ENCODE measurements around the gene GRM2.

The GRM2 gene

GRCh38 chr3:51673181-51673801, 33.6 kb upstream of the GRM2 start:
- no peak overlapping the region for H3K9ac ChIP-seq (ENCODE audit: low read length)
- no peaks in the 10 kb centered on the region for H3K36me3 ChIP-seq (ENCODE audit: control insufficient read depth, low read depth, low read length)
- H3K4me1 ChIP-seq (ENCODE audit: control insufficient read depth, low read depth, low read length): peaks cover 15% of the 10 kb centered on the region
- H3K9me3 ChIP-seq (ENCODE audit: control insufficient read depth, low read depth, low read length): no peaks in the 10 kb centered on the region
- peaks cover 16% of the 10 kb centered on the region for H3K27me3 ChIP-seq (ENCODE audit: control insufficient read depth, insufficient read depth, low read length)
- H3K4me3 ChIP-seq (ENCODE audit: low read length): no peak overlapping the region
- H3K27ac ChIP-seq (ENCODE audit: low read length): no peak overlapping the region

GRCh38 chr3:51673802-51674654, 32.8 kb upstream of the GRM2 start:
- Histone ChIP-seq H3K4me1 (ENCODE audit: control insufficient read depth, low read depth, low read length) (peaks cover 10% of the 10 kb centered on the region), H3K27ac (ENCODE audit: low read length) (no peak overlapping the region), H3K4me3 (ENCODE audit: low read length) (no peak overlapping the region), H3K27me3 (ENCODE audit: control insufficient read depth, insufficient read depth, low read length) (peaks cover 16% of the 10 kb centered on the region), H3K9ac (ENCODE audit: low read length) (no peak overlapping the region), H3K36me3 (ENCODE audit: control insufficient read depth, low read depth, low read length) (no peaks in the 10 kb centered on the region), H3K9me3 (ENCODE audit: control insufficient read depth, low read depth, low read length) (no peaks in the 10 kb centered on the region)

GRCh38 chr3:51675201-51675611, 31.7 kb upstream of the GRM2 start:
- peaks cover 12% of the 10 kb centered on the region for H3K27me3 ChIP-seq (ENCODE audit: control insufficient read depth, insufficient read depth, low read length)
- no peaks in the 10 kb centered on the region for H3K9me3 ChIP-seq (ENCODE audit: control insufficient read depth, low read depth, low read length)
- H3K9ac ChIP-seq (ENCODE audit: low read length): no peak overlapping the region
- H3K27ac ChIP-seq (ENCODE audit: low read length): no peak overlapping the region
- H3K4me1 ChIP-seq (ENCODE audit: control insufficient read depth, low read depth, low read length): peaks cover 8% of the 10 kb centered on the region
- no peaks in the 10 kb centered on the region for H3K36me3 ChIP-seq (ENCODE audit: control insufficient read depth, low read depth, low read length)
- no peak overlapping the region for H3K4me3 ChIP-seq (ENCODE audit: low read length)

DNA sequence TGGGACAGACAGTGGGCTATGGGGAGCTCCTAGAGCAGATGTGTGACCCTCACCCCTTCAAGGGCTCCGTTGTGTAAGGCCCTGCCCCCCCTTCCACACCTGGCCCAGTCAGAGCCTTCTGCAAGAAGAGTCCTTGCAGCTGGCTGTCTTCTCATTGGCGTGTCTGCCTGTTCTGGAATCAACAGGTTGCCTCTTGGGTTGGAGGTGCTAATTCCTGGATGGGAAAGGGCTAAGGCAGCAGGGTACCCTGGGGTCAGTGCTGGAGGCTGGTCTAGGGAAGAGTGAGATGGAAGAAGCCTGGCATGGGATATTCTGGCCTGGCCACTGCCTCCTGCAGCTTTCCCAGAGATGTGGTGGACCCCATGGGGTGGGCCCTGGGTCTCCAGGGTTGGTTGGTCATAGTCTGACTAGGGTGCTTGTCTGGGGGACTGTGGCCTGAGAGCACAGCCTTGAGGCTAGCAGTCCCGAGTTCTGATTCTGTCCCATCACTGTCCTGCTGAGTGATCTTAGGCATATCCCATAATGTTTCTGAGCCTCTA, 30.7 kb upstream of the GRM2 start:
- no peaks in the 10 kb centered on the region for H3K36me3 ChIP-seq (ENCODE audit: control insufficient read depth, low read depth, low read length)
- peaks cover 7% of the 10 kb centered on the region for H3K27me3 ChIP-seq (ENCODE audit: control insufficient read depth, insufficient read depth, low read length)
- H3K27ac ChIP-seq (ENCODE audit: low read length): no peak overlapping the region
- H3K4me3 ChIP-seq (ENCODE audit: low read length): no peak overlapping the region
- H3K9ac ChIP-seq (ENCODE audit: low read length): no peak overlapping the region
- no peaks in the 10 kb centered on the region for H3K9me3 ChIP-seq (ENCODE audit: control insufficient read depth, low read depth, low read length)
- peaks cover 8% of the 10 kb centered on the region for H3K4me1 ChIP-seq (ENCODE audit: control insufficient read depth, low read depth, low read length)

- no peaks in the 10 kb centered on the region for H3K36me3 ChIP-seq (ENCODE audit: control insufficient read depth, low read depth, low read length)
- no peaks in the 10 kb centered on the region for H3K9me3 ChIP-seq (ENCODE audit: control insufficient read depth, low read depth, low read length)
- no peak overlapping the region for H3K4me3 ChIP-seq (ENCODE audit: low read length)
- H3K4me1 ChIP-seq (ENCODE audit: control insufficient read depth, low read depth, low read length): peaks cover 8% of the 10 kb centered on the region
- no peak overlapping the region for H3K27ac ChIP-seq (ENCODE audit: low read length)
- peaks cover 6% of the 10 kb centered on the region for H3K27me3 ChIP-seq (ENCODE audit: control insufficient read depth, insufficient read depth, low read length)
- no peak overlapping the region for H3K9ac ChIP-seq (ENCODE audit: low read length)
Measured at GRCh38 chr3:51677358-51677757, 29.5 kb upstream of the GRM2 start.

GRCh38 chr3:51678186-51678585, 28.7 kb upstream of the GRM2 start:
- Histone ChIP-seq H3K9me3 (ENCODE audit: control insufficient read depth, low read depth, low read length) (no peaks in the 10 kb centered on the region), H3K27me3 (ENCODE audit: control insufficient read depth, insufficient read depth, low read length) (no peaks in the 10 kb centered on the region), H3K4me3 (ENCODE audit: low read length) (no peak overlapping the region), H3K4me1 (ENCODE audit: control insufficient read depth, low read depth, low read length) (peaks cover 5% of the 10 kb centered on the region), H3K27ac (ENCODE audit: low read length) (no peak overlapping the region), H3K36me3 (ENCODE audit: control insufficient read depth, low read depth, low read length) (no peaks in the 10 kb centered on the region), H3K9ac (ENCODE audit: low read length) (no peak overlapping the region)

- Histone ChIP-seq H3K9me3 (ENCODE audit: control insufficient read depth, low read depth, low read length) (no peaks in the 10 kb centered on the region), H3K27me3 (ENCODE audit: control insufficient read depth, insufficient read depth, low read length) (no peaks in the 10 kb centered on the region), H3K4me1 (ENCODE audit: control insufficient read depth, low read depth, low read length) (peaks cover 5% of the 10 kb centered on the region), H3K9ac (ENCODE audit: low read length) (no peak overlapping the region), H3K36me3 (ENCODE audit: control insufficient read depth, low read depth, low read length) (no peaks in the 10 kb centered on the region), H3K4me3 (ENCODE audit: low read length) (no peak overlapping the region), H3K27ac (ENCODE audit: low read length) (no peak overlapping the region)
Measured at GRCh38 chr3:51678641-51679040, 28.2 kb upstream of the GRM2 start.

GRCh38 chr3:51679318-51679717, 27.6 kb upstream of the GRM2 start:
- Histone ChIP-seq H3K9ac (ENCODE audit: low read length) (no peak overlapping the region), H3K4me1 (ENCODE audit: control insufficient read depth, low read depth, low read length) (peaks cover 5% of the 10 kb centered on the region), H3K27me3 (ENCODE audit: control insufficient read depth, insufficient read depth, low read length) (no peaks in the 10 kb centered on the region), H3K36me3 (ENCODE audit: control insufficient read depth, low read depth, low read length) (no peaks in the 10 kb centered on the region), H3K27ac (ENCODE audit: low read length) (no peak overlapping the region), H3K9me3 (ENCODE audit: control insufficient read depth, low read depth, low read length) (no peaks in the 10 kb centered on the region), H3K4me3 (ENCODE audit: low read length) (no peak overlapping the region)

DNA sequence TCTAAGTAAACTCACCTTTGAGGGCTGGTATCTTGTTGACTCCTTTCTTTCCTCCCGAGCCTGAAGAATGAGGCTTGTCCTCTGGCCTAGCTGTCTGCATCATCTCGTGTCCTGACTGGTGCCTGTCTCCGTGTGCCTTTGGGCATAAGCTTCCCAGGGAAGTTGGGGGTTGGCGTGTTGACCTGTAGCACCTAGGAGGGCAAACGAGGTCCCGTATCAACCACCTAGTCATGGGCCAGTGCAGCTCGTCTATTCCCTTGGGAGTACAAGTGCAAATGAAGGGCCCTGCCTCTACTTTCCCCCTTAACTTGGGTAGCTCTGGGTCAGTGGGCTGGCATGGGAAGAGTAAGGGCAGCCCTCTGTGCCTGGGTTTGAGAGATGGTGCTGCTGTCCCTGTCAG, 27.1 kb upstream of the GRM2 start:
- H3K27ac ChIP-seq (ENCODE audit: low read length): no peak overlapping the region
- no peak overlapping the region for H3K4me3 ChIP-seq (ENCODE audit: low read length)
- no peaks in the 10 kb centered on the region for H3K27me3 ChIP-seq (ENCODE audit: control insufficient read depth, insufficient read depth, low read length)
- no peak overlapping the region for H3K9ac ChIP-seq (ENCODE audit: low read length)
- H3K4me1 ChIP-seq (ENCODE audit: control insufficient read depth, low read depth, low read length): peaks cover 5% of the 10 kb centered on the region
- H3K36me3 ChIP-seq (ENCODE audit: control insufficient read depth, low read depth, low read length): no peaks in the 10 kb centered on the region
- H3K9me3 ChIP-seq (ENCODE audit: control insufficient read depth, low read depth, low read length): no peaks in the 10 kb centered on the region

DNA sequence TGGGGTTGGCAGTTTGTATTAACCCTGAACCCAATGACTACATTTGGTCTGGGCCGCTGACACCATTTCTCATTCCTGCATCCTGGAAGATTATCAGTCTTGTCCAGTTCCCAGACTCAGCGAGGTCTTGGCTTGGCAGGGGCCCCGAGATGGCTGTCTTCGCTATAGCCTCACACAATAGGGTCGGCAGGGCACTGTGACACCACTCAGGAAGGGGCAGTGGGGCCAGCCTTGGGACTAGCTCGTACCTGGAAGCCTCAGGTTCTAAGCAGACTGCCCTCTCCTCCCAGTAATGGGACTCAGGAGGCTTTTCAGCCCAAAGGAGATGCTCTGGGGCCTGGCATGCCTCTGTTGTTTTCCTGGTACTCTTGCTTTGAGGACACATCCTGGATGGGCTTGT, 26.7 kb upstream of the GRM2 start:
- no peaks in the 10 kb centered on the region for H3K27me3 ChIP-seq (ENCODE audit: control insufficient read depth, insufficient read depth, low read length)
- no peak overlapping the region for H3K27ac ChIP-seq (ENCODE audit: low read length)
- no peak overlapping the region for H3K4me3 ChIP-seq (ENCODE audit: low read length)
- no peaks in the 10 kb centered on the region for H3K9me3 ChIP-seq (ENCODE audit: control insufficient read depth, low read depth, low read length)
- H3K4me1 ChIP-seq (ENCODE audit: control insufficient read depth, low read depth, low read length): peaks cover 5% of the 10 kb centered on the region
- H3K9ac ChIP-seq (ENCODE audit: low read length): no peak overlapping the region
- H3K36me3 ChIP-seq (ENCODE audit: control insufficient read depth, low read depth, low read length): no peaks in the 10 kb centered on the region

DNA sequence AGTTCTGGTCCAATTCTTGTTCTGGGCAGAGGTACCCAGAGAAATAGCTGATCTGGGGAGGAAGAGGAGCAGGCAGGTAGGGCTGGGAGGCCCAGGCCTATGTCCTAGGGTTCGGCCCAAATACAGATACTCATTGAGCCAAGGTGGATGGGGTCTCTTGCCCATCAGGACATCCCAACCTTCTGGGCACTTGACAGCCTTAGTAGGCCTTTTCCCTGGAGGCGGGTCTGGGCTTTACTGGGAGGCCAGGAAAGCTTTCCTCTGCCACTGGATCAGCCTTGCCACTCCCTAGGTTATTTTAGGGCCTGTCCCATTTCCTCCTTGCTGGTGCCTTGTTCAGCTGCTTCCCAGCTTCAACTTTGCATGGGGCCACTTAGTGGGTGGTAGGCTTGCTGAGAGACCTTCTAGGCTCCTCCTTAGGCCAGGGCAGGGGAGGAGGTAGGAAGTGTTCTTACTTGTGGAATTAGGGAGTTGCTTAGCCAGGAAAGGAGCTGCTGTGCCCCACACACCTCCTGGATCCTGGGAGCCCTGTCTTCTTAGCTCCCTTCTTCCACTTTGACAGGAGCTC, 26.1 kb upstream of the GRM2 start:
- Histone ChIP-seq H3K36me3 (ENCODE audit: control insufficient read depth, low read depth, low read length) (no peaks in the 10 kb centered on the region), H3K27ac (ENCODE audit: low read length) (no peak overlapping the region), H3K9me3 (ENCODE audit: control insufficient read depth, low read depth, low read length) (no peaks in the 10 kb centered on the region), H3K27me3 (ENCODE audit: control insufficient read depth, insufficient read depth, low read length) (no peaks in the 10 kb centered on the region), H3K4me1 (ENCODE audit: control insufficient read depth, low read depth, low read length) (peaks cover 5% of the 10 kb centered on the region), H3K9ac (ENCODE audit: low read length) (no peak overlapping the region), H3K4me3 (ENCODE audit: low read length) (no peak overlapping the region)
